SHP77 (cell line): ENCODE measurements around the gene ANKFN1.

Source experiments
- DNase-seq, 2 experiments: peaks; one replicate each; lab custom pipeline; 2025; lab: John Stamatoyannopoulos, UW

The ANKFN1 gene

DNA sequence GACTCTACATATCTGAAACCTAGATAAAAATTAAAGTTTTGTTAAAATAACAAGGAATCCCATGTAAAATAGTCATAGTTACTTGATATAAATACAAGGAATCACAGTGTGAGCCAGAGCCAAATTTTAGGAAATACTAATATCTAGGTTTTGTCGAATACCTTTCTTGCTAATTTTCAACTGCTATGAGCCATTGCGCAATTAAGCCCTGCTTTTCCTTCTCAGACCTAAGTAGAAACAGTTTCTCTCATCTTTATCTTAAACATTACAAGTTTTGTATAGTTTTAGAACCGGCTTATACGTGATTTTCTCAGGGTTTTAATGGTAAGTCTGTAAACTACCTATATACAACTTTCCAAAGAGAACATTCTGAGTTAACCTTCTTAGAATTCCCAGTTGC is 282.9 kb downstream of the ANKFN1 start:
- no peak for DNase-seq

DNA sequence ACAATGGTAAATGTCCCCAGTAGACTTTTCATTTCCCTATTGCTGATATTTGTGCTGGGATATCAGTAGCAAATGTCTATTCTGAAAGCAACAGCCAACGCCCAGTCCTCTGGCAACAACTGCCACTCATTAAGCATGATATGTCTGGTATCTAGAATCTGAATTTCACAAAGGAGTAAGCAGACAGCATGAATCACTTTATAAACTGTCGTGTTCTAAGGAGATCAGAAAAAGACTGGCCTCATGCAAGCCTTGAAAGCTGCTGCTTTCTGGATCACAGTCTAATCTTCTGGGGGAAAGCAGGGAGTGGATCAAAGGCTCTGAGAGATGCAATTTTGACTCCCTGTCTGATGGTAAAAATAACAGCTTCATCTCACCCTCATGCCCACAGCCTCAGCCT is 287.1 kb downstream of the ANKFN1 start:
- DNase-seq: no peak

DNA sequence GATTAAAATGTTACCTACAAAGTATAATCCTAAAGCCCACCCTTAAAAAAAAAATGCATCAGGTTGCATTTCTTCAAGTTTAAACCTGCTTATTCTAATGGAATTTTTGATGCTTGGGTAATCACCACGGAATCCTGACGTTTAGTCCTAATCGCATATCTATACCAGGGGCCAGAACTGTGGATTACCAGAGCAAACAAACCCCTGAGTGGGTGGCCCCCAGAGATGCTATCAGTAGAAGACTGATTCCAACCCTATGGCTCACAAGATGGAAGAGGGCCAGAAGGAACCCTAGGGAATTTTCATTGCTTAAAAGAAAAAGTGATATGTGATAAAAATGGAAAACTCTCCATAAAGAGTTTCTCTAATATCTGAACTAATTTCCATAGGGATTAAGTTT is 288.0 kb downstream of the ANKFN1 start:
- DNase-seq: no peak

DNA sequence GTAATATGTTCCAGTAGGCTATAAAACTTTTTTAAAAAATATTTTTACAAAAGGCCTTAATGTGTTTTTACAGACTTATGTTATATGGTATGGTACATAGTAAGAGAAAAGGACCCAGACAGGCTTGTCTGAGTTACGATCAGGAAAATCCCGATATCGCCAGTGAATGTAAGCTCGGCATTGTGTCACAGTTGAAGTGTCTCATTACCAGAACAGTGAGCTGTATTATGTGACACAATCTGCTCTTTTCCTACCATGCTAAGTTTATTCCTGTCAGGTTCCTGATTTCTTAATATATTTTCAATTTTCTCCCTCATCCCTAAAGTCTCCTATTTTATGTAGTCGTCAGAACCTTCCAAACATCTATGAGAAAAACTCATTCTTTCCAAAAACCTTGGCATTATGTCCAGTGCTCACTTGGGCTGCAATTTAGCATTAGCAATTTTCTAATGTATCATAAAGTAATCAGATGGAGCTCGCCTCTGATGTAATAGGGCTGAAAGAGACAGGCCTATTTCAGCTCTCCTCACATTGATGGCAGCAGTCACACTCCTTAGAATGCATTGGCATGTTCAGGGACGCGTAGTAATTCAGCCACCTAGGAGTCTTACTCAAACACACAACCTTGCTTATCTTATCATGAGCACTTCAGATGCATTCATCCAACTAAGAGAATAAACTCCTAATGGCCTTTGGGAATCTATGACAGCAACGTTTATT is 292.6 kb downstream of the ANKFN1 start:
- no peak for DNase-seq

DNA sequence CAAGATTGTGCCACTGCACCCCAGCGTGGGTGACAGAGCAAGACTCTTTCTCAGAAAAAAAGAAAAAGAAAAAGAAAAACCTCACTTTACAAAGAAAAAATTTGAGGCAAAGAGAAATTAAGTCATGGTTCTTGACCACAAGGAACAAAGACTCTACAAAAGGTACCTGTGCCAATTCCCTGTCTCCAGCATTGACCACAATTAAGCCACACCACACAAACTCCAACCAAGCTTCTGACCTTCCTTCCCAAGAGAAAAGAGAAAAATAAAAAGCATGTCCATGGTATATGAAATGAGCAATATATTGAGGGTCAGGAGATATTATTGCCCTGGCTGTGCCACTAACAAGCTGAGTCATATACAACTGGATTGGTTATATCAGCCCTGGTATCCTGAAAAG is 293.9 kb downstream of the ANKFN1 start:
- no peak for DNase-seq

DNA sequence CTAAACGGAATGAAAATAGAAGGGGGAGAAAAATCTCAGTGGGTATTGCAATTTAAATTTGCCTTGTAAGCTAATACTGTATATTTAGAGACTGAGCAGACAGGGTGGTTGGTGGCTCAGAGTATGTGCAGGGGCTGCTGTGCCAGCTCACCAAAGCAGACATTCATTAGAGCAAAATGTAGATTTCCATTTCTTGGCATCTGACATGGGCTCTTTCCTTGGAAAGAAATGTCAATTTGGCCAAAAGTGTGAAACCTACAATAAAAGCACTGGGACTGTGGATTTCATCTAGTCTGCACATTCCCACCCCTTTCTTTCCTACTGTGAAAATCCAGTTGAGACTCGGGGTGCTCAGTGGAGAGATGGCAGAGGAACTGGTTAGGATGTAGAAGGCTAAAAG is 295.1 kb downstream of the ANKFN1 start:
- DNase-seq: no peak

DNA sequence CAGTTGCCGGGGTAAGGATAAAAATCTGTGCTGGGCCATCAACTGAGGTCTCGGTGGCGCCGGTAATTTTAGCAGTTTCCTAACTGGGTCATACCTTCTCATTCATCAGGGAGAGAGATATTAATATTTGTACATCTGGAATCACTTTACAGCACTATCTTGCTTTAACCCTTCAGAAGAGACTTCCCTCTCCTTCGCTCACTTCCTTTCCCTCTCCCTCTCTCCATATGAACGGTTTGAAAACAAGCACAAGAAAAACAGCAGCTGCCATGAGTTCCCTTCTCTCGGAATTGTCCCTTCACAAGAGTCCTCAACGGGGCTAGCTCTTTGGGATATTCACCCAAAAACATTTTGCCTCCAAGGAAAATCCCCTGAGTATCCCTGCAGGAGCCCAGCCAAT is 295.9 kb downstream of the ANKFN1 start:
- no peak for DNase-seq

DNA sequence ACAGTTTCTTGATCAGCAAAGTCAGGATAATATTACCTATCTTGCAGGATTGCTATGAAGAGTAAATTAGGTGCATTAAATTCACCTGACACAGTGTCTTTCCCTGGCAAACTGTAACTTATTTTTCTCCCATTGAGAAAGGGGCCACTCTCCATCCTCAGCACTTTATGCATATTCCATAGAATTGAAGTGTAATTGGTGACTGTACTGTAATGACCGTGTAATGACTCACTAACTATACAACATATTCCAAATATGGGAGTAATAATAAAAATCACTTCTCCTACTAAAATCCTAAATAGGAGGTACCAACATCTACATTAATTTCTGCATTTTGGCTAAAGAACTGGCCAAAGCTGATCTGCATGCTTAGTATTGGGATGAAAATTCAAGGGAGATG is 298.4 kb downstream of the ANKFN1 start:
- no peak for DNase-seq

DNA sequence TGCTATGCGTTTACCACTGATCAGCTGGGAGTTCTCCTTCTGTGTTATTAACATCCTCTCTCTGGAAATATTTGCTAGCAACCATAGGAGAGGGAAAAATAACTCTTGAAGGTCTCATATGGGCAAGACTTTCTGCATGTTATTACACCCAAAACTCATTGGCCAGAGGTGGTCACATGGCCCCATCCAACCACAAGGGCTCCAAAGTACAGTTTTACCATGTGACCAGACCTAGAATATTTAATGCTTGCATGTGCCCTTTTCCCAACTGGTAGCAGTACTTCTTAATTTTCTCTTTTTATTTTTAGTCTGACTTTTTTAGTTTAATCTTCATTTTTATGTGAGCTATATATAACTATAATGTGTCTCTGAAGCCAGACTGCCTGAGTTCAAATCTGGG is 299.2 kb downstream of the ANKFN1 start:
- no peak for DNase-seq

DNA sequence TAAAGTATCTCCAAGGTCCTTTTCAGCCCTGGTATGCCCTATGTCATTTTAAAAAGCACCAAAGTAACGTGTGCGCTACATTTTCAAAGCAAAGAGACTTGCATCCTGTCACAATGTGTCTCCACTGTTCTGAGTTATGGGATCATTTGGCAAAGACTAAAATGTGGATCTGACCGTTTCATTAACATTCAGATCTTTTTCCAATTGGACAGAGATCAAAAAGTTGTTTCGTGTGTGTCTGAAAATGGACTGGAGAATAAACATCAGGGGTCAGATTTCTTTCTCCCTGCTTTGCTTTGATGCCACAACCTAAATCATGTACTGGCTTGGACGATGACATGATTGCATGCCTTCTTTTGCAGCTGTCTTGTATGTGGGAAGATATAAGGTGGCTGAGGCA is 304.2 kb downstream of the ANKFN1 start:
- DNase-seq: no peak

DNA sequence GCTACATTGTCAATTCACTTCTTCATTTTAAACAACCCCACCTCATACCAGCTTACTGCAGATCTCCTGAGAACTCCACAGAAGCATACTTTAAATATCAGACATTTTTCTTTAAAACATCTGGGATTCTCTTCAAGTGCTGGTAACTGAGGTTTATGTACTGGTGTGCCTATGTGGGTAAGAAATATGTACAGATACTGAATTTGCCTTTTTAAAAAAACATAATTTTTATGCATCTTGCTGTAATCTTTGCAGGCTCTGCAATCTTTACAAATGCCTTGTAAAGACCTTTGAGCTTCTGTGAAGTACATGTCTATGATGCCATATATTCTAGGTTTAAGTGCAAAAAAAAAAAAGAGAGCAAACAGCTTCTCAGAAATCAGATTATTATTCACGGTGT is 312.6 kb downstream of the ANKFN1 start:
- no peak for DNase-seq

DNA sequence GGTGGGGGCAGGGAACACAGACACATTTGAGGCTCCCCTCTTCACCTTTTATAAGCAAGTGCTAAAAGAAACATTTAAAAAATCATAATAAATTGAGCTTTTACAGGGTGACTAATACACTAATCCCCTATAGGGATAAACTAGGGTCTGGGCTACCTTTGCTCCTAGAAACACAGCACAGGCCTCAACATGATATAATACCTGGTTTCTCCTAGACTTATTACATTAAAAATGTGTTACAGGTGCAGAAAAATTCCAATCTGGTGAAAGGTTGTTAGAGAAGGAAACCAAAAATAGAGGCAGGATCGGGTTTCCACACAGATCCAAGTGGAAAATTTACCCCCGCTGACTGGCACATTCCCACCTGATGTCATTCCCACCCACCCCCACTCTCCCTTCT is 315.6 kb downstream of the ANKFN1 start:
- DNase-seq: no peak

DNA sequence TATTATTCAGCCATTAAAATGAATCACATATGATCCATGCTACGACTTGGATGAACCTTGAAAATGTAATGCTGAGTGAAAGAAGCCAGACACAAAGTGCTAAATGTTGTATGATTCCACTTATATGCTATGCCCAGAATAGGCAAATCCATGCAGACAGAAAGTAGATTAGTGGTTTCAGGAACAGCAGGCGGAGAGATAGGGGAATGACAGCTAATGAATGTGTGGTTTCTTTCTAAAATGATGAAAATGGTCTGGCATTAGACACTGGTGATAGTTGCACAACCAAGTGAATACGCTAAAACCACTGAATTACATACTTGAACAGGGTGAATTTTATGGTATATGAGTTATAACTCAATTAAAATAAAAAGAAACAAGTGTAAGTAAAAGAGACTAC is 318.4 kb downstream of the ANKFN1 start:
- no peak for DNase-seq

DNA sequence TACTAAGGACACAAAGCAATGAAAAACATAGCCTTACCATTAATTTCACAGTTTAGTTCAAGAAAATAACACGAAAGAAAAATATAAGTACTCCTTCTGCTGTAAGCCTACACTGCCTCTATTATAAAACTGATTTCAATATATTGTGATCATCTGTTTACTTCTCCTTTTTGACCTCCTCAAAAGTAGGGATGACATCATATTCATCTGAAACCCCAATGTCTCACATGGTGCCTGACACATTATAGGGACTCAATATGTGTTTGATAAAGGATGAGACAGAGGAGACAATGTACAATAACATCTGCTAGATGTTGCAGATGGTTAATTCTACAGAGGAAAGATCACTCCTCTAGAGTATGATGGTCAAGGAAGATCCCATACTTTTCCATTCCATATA is 321.8 kb downstream of the ANKFN1 start:
- no peak for DNase-seq

DNA sequence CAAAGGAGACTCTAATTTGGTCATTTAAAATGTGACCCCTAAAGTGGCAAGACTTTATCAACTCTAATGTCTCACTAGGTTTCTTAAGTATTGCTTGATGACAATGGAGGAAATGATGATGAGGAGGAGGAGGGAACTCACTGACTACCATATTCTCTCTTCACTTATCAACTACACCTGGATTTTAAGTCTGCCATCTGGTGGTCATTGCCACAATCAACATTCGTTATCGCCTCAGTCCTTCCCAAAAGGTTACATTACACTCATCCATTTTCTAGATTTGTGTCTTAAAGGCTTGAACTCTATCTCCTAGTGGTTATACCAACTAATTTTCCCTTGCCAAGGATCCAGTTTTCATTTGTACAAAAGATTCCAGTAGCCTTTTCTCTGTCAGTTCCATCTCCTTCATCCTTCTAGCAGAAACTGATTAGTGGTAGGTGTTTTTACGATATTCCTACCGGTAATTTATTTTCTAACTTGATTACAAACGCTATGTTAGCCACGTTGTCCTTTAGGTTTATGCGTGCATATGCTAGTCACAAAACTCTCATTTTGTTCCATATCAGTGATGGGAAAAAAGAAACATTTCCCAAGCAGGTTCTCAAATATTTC is 325.7 kb downstream of the ANKFN1 start:
- DNase-seq: peak; percentile 0 to 14

DNA sequence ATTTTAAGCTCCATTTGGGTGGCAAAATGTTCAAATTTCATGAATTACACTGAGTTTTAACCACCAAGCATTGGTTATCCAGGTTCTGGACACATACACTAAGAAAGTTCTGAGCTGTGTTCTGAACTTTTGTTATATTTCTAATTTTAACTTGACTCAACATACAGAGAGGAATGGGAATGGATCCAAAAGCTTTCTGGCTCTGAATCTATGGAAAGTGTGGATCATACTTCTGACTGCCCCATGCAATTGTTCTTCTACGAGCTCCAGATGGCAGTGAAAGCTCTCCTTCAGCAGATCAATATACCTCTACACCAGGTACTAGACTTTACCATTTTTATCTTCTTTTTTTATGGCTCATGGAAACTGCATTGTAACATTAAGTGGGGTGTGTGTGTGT is 327.2 kb downstream of the ANKFN1 start:
- no peak for DNase-seq

DNA sequence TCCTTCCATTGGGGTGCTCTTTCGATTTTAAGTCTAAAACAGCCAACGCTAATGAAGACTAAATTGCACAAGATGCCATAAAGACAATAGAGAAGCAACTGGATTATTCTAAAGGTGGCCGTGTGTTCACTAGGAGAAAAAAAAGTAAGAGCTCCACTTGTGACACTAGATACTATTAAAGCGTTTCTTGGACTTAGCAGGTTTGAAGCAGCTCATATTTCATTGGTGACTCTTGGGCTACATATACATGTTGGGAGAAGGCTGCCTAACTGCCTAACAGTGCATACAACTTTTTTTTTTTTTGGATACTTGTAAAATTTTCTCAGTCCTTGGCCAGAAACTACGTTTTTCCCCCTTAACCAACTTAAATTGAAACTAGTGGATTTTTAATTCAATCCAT is 328.4 kb downstream of the ANKFN1 start:
- no peak for DNase-seq

DNA sequence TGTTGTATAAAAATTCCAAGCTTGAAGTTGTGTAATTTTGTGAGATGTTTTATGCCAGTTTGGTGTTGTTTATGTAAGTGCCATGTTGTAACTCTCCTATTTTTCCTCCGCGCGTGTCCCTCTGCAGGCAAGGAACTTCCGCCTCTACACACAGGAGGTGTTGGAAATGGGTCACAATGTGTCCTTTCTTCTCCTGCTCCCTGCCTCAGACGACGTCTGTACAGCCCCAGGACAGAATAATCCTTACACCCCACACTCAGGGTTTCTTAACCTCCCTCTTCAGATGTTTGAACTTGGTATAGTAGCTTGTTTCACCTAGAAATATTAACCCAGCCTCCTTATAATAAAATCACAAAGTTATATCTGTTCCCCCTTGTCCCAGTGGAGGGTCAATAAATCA is 329.0 kb downstream of the ANKFN1 start:
- no peak for DNase-seq

DNA sequence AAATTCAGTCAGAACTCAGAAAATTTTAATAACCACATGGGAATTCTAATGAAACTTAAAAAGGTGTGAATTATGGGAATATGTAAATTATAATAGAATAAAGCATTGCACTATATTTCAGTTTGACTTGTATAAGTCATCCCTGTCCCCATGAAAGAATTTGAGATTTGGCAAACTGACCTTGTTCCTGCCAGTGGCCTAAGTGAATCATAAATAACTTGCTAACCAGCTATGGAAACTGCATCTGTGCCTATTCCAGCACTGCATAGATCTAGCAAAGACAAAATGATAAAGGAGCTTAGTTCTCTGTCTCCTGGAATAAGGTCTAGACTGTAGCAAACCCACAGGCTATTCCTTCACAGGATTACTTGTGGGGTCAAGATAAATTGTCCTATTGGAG is 333.5 kb downstream of the ANKFN1 start:
- DNase-seq: no peak

DNA sequence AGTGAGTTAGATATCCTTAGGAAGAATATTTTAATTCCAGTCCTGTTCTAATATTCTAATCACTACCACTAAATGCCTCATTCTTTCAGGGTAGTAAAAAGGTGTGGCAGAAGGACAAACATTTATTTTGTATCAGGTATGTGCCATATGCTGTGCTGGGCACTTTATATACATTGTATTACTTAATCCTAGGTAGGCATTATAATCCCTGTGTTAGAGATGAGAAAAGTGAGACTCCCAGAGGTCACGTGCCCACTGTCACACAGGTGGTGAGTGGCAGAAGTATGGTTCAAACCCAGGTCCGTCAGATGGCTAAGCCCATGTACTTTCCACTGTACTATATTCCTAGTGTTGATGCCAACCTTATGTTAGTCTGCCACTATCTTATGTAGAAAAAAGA is 335.5 kb downstream of the ANKFN1 start:
- DNase-seq: no peak

DNA sequence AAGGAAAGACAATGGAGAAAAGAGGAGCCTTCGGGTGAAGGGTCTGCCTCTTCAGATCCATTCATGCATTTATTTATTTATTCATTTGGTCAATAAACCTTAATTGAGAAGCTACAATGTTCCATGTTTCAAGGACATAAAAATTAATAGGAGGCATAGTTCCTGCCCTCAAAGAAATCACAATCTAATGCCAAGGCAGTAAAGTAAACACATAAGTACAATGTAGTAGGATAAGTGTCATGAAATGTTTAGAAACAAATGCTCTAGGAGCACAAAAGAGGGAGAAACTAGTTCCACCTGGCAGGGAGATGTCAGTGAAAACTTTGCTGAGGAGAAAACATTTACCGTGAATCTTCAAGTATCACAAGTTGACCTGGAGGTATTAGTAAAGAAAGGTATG is 336.7 kb downstream of the ANKFN1 start:
- no peak for DNase-seq

DNA sequence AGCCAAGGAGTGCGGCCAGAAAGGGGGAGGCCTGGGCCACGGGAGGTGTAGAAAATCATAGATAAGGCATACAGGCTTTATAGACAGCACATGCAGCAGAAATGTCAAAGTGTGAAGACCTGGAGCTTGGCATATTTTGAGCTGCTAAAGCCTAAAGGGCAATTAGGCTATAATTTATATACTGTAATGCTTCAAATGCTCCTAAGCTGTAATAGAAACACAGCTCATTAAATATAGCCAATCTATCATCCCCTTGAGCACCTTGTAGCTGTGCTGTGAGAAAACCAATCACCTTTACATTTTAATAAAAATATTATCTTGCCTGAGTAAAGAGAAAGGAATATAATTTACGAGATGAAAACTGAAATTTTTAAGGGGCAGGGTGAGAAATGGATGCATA is 342.3 kb downstream of the ANKFN1 start:
- DNase-seq: no peak

DNA sequence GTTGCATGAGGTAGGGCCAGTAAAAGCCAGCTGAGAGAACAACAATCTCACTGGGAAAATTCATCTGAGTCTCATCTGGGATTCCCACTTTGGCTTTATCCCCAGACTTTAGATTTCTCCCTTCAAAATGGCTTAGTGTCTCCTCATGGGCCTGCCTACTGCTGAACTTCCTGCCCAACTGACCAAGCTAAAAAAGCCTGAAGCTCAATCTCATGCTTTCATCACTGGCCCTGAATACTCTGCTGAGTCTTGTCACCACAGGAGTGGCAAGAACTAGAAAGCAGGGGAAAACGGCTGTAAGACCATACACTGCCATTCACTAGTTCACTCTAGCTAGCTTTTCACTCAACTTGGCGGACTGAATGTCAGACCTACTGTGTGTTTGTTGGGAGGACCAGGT is 343.9 kb downstream of the ANKFN1 start:
- no peak for DNase-seq

DNA sequence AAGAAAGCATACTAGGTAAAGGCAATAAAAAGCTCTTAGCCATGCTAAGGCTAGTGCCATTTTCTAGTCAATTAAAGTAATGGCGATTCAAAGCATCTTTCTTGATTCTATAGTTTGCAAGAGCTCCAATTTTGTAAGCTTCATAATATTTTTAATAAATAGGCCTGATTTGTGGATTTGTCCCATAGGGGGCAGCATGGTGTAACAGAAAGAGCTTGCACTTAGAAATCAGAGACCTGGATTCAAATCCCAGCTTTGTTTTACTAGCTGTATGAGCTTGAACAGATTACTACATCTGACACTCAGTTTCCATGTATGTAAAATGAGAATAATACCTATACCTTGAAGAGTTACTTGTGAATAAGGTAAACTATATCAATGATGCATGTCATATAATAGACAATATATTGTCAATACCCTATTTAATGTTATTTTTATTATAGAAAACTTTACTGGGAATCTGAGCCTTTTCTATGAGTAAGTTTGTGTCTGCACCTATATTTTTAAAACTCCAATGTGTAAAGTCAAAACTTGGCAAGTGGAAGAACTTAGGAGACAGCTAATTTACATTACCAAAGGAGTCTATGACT is 346.6 kb downstream of the ANKFN1 start:
- DNase-seq: peak in 1 of 2 experiments; percentile 10
